DMS153 treated with DMSO at 0.1 percent for 48 hours (cell line): ENCODE results near the gene NEK4.

Source experiments
- DNase-seq: peaks from one replicate; lab custom pipeline; 2025; ENCODE audit not compliant: unreplicated experiment; lab: John Stamatoyannopoulos, UW

NEK4 gene

DNA sequence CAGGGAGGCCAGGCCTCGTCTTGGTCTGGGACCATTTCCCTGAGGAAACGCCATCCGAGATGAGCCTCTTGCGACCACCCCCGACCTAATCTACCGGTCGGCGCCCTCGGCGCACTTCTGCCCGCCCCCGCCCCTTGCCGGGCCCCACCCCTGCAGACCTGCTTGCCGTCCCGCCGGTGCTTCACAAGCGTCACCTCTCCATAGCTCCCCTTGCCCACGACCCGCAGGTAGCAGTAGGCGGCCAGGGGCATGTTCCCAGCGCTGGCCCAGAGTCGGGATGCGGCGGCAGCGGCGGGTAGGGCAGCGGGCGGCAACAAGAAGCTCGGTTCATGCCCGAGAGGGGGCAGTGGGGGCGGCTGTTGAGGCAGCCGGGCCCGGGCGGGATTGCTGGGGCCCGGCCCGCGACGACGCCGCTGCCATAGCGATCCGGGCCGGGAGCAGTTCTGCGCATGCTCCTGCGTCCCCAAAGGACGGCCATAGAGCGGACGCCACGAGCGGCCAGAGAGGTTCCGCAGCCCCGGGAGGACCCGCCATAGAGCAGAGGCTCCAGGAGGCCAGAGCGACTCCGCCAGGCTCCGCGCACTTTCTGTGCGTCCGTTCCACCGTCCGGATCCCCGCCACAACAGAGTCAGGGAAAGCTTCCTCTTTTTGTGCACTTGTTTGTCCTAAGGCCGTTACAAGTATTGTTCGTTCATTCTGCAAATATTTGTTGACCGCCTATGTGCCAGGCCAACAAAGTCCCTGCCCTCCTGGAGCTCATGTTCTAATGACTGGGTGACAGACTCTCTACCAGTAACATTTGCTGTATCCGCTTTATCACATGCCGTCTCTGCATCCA is at the start of gene NEK4:
Gene NEK4, minus strand, starts transcription at position 445 of the 838 bp plus-strand sequence. Its CDS starts 194 bp downstream, at position 251.
- peak; percentile 28 for DNase-seq

DNA sequence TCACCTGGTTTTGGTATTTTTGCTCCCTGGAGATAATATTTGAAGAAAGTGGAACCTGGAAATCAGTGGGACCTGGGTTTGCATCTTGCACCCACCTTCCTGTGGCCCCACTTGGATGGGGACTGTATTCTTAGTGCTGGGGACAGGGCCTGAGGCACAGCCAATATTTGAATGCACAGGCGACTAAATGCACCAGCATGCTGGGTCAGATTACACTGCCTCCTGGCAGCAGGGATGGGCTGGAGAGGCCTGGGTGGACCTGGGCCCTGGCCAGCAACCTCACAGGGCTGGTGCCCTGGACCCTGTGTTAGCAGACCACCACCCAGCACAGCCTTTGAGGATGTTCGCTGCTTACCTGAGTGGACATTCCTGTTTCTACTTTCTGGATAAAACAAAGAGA is 49.2 kb upstream of the NEK4 start:
- DNase-seq, result no peak

DNA sequence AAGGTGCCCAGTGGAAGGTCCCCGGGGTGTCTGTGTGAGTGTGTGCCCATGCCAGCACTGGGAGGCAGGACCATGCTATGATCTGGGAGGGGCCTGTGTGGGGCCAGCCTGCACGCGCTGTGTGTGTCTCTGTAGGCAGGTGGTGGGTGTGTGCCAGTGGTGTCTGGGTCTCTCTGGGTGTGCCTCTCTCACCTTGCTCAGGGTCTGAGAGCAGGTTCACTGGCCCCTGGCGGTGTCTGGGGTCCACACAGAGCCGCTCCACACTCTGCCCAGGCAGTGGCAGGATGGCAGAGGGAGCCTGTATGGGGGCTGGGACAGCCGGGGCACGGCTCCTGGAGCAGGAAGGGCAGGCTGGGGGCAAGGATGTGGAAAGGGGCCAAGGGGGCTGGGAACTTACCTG is 47.1 kb upstream of the NEK4 start:
- DNase-seq, result no peak

DNA sequence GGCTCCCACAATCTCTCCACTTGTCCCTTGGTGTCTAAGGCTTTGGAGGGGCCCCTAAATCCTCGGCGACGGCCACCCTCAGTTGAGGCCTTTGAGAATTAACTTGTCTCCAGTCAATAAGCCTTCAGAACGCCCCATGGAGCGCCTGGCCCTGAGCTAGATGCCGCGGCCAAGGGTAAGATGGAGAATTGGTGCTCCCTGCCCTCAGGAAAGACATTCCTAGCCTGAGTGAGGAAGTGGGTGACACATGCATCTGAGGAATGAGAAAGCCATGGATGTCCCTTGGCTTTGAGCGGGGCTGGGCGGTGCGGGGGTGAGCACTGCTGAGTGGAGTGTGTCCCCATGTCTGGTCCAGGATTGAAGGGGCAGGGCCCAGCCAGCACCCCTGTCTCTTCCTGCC is 46.5 kb upstream of the NEK4 start:
- DNase-seq, result no peak

DNA sequence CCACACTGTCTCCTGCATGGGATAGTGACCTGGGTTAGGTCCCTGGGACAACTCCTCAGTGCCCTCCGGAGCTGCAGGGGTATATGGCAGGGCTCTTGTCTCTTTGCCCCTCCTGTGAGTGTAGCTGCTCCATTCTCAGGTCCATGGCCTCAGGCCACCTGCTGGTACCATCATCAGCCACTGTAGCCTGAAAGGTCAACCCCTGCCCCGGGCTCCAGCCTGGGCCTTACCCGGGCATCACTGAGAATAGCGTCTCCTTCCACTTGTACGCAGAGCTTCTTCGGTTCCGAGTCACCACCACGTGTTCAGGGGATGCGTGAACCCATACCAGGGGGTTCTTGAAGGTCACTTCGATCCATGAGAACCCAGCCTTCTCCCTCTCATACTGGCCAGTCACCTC is 45.9 kb upstream of the NEK4 start:
- DNase-seq, result no peak

DNA sequence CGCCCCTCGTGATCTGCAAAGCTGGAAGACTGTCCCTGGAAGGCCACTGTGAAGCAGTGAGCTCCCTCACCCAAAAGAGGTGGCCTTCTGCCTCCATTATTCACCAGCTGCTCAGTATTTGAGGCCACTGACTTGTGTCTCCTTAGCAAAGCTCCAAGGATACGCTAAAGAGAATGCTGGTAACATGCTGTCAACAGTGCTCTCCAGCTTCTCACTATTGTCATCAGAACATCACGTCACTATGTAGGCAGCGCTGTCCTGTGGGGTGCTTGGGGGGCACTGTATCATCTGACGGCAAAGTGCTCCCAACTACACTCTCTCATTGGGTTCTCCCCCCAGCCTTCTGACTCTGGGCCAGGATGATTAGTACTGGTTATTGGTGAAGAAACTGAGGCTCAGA is 45.5 kb upstream of the NEK4 start:
- no peak for DNase-seq

DNA sequence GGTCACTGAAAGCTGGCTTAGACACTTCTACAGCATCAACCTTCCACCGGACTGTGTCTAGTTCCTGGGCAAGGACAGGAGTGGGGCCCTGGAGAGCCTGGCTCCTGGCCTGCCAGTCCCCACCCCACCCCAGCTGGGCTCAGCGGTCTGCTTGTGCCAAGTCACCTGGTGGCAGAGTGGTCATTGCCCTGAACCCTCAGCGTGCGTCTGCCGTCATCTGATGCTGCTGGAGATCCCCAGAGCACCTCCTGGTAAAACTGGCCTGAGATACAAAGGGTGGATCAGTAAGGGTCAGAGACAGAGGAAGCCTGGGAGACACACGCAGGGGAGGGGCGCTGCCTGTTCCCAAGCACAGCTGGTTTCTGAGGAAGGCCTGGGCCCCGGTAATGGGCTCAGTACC is 43.1 kb upstream of the NEK4 start:
- no peak for DNase-seq

DNA sequence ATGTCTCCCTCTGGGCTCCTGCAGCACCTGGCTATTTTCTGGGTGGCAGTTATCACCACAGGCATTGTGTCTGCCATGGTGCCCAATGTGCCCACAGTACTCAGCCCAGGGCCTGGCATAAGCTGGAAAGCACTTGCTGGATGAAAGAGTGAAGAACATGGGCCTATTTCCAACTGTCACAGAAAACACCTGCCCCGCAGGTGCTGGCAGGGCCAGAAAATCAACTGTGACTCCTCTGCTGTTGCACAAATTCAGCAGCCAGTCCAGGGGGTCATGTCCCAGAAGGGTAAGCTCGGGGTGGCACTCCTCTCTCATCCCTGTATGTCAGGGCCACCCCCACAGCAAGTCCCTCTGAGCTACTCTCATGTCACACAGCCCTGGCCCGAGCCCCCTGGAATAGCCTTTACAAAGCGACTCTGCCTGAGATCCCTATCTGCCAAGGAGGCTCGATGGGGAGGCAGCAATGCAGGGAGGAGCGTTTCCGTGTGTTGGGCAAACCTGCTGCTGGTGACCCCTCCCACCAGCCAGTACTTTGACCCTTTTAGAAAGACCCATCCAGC is 40.8 kb upstream of the NEK4 start:
- DNase-seq, result no peak

DNA sequence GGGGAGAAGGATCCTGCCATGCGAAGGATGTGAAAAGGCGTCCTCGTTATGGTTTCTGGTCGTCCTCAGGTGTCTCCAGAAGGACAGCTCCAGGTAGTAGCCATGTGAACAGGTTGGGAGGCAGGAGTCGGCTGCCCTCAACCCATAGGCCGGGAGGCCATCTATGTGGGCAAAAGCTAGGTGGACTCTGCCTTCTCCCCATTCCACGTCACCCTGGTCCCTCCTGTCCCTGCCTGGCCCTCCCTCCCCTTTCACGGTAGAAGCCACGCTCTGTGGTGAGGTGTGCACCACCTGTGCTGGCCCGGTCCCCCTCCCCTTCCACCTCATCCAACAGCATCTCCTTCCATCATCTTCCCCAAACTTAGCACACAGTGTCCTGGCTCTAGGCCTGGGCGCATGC is 40.2 kb upstream of the NEK4 start:
- DNase-seq, result no peak

DNA sequence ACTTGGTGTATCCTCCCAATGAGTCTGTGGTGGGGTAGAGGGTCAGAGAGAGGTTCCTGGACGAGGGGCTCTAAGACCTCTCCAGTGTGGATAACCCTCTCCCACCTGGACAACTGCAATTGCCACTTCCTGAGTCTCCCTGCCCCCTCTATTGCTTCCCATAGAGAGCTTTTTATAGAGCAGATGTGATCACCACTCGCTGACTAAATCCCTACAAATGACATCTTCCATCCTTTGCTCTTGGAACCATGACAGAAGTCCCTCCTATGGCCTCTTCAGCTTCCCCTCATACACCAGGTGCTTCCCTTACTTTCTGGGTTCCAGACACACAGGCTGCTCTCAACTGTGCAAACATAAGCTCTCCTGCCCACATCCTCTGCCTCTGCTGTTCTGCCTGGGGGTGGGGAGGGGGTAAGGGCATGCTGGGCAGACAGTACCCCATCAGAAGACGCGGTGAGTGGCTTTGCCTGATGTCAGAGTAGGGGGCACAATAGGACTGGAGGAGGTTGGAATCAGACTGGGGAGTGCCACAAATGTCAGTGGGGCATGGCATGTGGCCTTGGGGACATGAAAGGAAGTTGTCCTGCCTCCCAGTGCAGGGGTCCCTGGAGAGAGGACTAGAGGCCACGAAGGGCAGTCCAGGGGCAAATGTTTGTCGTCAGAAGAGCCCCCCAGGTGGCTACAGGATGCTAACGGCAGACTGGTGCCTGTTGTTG is 39.1 kb upstream of the NEK4 start:
- no peak for DNase-seq

DNA sequence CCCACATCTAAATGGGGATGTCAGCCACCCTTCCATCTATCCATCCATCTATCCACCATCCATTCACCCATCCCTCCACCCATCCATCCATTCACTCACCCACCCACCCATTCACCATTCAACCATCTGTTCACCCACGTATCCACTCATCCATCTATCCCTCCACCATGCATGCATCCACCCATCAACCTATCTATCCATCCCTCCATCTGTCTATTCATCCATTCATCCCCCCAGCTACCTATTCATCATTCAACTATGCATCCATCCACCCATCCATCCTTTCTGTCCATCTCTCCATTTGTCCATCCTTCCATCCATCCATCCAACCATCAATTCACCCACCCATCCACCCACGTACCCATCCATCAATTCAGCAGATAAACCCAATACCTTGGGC is 38.4 kb upstream of the NEK4 start:
- no peak for DNase-seq

DNA sequence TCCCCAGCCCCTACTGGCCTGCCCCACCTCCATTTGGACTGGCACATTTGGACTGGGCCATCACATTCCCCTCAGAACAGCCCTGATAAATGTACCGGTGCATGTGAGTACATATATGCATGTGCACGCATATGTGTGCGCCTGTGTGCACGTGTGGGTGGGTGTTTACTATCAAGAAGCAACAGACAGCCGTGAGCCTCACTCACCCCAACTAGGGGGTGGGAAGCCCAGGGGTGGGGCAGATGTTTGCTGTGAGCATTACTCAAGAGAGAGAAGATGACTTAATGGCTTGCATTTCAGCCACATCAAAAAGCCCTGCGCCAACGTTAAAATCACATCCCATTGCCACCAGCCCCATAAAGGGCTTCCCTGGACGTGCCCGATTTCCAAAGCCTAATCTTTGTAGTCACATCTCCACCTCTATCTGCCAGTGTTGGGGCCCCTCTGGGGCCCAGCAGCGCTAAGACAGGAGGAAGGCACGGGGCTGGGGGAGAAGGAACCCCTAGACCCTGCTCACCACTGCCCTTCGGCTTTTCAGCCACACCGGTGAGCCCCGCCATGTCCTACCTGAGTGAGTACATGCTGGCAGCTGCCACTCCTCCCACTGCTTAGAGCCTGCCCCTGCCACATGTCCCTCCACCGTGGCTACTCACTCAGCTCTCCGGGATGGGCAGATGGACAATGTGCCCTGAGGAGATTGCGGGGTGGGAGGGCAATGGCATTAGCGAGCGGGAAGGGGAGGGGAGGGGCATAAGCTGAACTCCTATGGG is 34.7 kb upstream of the NEK4 start:
- no peak for DNase-seq

DNA sequence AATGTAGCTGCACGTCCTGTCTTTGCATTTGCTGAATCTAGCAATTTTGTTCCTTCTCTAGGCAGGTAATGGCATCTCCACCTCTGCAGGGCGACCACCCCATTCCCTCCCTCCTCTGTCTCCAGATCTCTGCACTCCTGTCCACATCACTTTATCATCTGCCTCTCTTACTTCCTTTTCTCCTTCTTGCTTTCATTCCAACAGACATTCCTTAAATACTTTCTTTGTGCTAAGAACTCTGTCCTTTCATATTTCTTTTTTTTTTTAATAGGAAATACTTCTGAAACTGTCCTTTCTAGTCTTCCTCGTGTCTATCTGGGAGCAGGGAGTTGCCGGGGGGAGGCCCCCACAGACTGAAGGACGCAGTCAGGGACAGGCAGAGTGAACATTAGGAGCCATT is 31.1 kb upstream of the NEK4 start:
- no peak for DNase-seq

DNA sequence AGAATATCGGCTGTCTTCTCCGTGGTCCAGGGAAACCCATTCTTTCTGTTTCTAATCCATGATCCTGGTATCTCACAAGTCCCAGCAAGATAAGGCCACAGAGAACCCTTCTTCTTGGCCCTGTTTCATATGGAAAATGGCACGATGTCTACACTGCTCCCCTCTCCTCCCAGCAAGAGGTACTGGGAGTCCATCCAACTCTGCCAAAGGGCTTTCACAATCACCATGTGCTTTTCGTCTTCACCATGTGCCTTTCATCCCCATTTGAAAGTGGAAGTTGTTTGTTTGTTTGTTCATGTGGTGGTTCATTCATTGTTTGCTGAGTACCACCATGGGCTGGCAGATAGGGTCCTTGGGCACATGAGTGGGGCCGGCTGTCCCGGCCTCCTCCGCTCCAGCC is 29.3 kb upstream of the NEK4 start:
- DNase-seq, result no peak

DNA sequence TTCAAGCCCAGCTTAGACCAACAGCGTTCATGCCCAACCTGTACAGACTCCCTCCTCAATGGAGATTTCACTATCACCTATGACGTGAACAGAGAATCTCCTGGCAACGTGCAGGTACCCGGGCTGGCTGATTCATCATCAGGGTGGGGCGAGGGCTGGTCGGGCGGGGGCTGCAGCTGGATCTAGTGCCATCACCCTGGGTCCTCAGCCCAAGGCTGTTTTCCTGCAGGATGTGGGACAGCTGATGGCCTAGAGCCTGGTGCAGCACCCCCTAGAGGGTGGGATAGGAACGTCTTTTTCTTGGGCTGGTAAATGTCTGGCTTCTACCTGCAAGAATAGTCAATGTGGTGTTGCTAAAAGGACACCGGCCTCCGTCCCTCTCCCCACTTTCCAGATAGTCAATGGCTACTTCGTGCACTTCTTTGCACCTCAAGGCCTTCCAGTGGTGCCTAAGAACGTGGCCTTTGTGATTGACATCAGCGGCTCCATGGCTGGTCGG is 28.3 kb upstream of the NEK4 start:
- no peak for DNase-seq

DNA sequence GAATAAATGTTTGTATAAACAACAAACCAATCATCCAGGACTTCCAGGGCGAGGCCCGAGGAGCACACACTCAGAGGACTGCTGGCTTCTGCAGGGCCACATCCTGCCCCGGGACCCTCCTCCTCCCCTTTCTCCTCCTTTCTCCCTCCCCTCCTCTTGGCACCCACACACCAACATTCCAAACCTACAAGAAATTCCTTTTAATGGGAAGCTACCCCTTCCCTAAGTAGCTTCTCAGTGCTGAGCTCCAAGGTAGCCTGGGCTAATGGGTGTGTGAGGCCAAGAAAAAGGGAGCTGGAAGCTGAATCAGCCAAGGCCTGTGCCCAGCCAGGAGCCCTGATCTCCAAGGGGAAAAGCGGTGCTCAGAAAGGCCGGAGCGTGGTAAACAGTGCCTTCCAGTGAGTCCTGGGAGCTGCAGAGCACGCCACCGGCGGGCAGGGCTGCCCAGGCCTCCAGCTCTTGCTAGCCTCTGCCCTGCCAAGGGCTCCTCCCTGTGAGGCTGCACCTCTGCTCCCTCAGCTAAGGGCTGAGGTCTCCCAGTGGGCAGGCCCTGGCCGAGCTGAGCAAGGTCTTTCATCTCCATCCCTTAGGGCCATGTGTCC is 27.7 kb upstream of the NEK4 start:
- DNase-seq, result no peak

DNA sequence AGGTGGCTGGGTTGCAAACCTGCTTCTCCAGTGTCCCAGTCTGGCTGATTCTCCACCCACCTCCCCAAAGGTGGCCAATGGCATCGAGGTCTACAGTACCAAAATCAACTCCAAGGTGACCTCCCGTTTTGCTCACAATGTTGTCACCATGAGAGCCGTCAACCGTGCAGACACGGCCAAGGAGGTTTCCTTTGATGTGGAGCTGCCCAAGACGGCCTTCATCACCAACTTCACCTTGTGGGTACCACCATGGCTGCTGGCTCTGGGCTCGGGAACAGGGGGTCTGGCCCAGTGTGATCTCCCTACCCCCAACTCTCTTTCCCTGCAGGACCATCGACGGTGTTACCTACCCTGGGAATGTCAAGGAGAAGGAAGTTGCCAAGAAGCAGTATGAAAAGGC is 25.7 kb upstream of the NEK4 start:
- DNase-seq, result no peak

DNA sequence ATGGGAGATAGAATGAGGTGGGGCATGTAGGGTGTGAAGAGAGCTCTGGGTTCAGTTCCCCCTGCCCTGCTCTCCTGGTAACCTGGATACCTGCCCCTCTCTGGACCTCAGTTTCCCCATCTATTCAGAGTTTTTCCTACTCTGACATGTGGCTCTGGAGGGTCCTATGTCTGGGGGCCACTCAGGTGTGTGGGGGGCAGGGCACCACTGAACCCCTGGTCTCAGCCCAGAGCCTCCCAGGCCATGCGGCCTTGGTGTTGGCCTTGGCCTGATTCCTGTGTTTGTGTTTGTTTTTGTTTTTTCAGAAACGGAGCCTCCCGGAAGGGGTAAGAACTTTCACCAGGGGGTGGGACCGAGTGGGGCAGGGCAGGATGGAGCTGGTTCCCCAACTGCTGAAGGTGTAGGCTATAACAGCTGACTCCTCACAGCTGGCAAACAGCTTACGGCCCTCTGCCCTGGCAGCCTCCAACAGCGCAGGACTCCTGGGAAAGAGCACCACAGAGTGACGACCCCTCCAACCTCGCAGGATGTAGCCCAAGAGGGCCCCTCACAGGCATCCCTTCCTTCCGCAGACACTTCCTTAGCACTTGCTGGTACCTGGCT is 24.7 kb upstream of the NEK4 start:
- no peak for DNase-seq

DNA sequence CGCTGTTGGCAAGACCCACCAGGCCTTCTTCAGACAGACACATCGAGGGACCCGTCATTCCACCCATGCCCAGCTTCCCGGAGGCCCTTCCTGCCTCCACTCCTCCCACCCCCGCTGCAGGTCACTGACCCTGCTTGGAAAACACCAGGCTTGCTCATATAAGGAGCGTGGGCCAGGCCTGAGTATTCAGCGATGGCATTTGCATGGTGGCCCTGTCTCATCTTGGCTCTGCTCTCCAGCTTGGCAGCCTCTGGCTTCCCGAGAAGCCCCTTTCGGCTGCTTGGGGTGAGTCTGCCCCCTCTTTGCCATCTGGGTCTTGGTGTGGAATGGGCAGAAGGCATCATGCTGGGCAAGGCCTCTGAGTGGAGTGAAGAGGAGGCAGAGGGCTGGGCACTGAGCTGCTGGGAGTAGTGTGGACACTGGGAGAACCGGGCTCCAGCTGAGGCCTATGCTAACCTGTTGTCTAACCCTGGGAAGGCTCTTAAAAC is 23.9 kb upstream of the NEK4 start, which contains the start of gene ITIH3:
Gene ITIH3, plus strand, starts transcription at position 185 of the 488 bp plus-strand sequence. Its CDS starts 8 bp downstream, at position 193.
- DNase-seq, result no peak
